GM18508 (cell line): ENCODE measurements around the gene SHQ1.
"Not testable (repeated sequence)": the region's sequence is repeated elsewhere in the genome, so short reads cannot be mapped to it uniquely, and the experiment has no call there.

Experiments
- ATAC-seq: cut with Tn5 transposase; IDR thresholded peaks from one replicate; pipeline ENCODE4 v1.9.1; 2021; ENCODE audit warnings: moderate number of reproducible peaks; ENCODE audit not compliant: insufficient read depth, unreplicated experiment

Gene SHQ1

GRCh38 chr3:72756900-72757299, 91.3 kb downstream of the SHQ1 start:
- peak; percentile 99 for ATAC-seq

GRCh38 chr3:72754582-72754981, 93.7 kb downstream of the SHQ1 start:
- ATAC-seq: no peak

GRCh38 chr3:72753495-72753894, 94.8 kb downstream of the SHQ1 start:
- no peak for ATAC-seq

- no peak for ATAC-seq
These were observed 97.8 kb downstream of the SHQ1 start for GRCh38 chr3:72750405-72750965.

GRCh38 chr3:72748659-72749058, 99.6 kb downstream of the SHQ1 start:
- no peak for ATAC-seq

- no peak for ATAC-seq
These were observed 101.5 kb downstream of the SHQ1 start for GRCh38 chr3:72746430-72747411.

GRCh38 chr3:72745146-72745999, 102.9 kb downstream of the SHQ1 start:
- ATAC-seq: no peak

GRCh38 chr3:72744330-72744729, 103.9 kb downstream of the SHQ1 start:
- no peak for ATAC-seq

- no peak for ATAC-seq
These were observed 108.4 kb downstream of the SHQ1 start for GRCh38 chr3:72739531-72740466.

- no peak for ATAC-seq
These were observed 109.3 kb downstream of the SHQ1 start for GRCh38 chr3:72738752-72739530.

- not testable (repeated sequence) for ATAC-seq
These were observed 113.2 kb downstream of the SHQ1 start for GRCh38 chr3:72735072-72735471.

GRCh38 chr3:72733676-72734075, 114.6 kb downstream of the SHQ1 start:
- no peak for ATAC-seq

- not testable (repeated sequence) for ATAC-seq
These were observed 115.4 kb downstream of the SHQ1 start for GRCh38 chr3:72732666-72733345.

GRCh38 chr3:72728958-72729467, 119.2 kb downstream of the SHQ1 start:
- ATAC-seq: no peak

GRCh38 chr3:72728329-72728889, 119.8 kb downstream of the SHQ1 start:
- no peak for ATAC-seq

- no peak for ATAC-seq
These were observed 120.5 kb downstream of the SHQ1 start for GRCh38 chr3:72727726-72728125.

- ATAC-seq: no peak
These were observed 121.1 kb downstream of the SHQ1 start for GRCh38 chr3:72727172-72727571.

GRCh38 chr3:72725229-72725628, 123.0 kb downstream of the SHQ1 start:
- no peak for ATAC-seq
